Upper lobe of left lung (tissue), 4 donors: ENCODE results near the gene WBP2.

Experiments used
- EP300 ChIP-seq, 4 donors: sonication (generic); formaldehyde crosslinking; IDR thresholded peaks; one replicate each; pipeline ENCODE4 v1.5.1; 2017; ENCODE audit warnings: antibody characterized with exemption in 4 of 4, control low read depth in 2 of 4
- POLR2A ChIP-seq, 4 donors: fragments of 450-650 bp; IDR thresholded peaks; one replicate each; pipeline ENCODE4 v1.5.1; 2016 to 2017; ENCODE audit warnings: antibody characterized with exemption in 4 of 4, mild to moderate bottlenecking in 2 of 4
- POLR2AphosphoS5 ChIP-seq, 2 donors: sonication (generic); formaldehyde crosslinking; IDR thresholded peaks; one replicate each; pipeline ENCODE4 v1.5.1; 2017; ENCODE audit warnings: antibody characterized with exemption in 2 of 2
- TF ChIP-seq, protein P1 (sequence below), 6 experiments: fragments of 450-650 bp in 4 of 6; fragments of 200-600 bp in 2 of 6; sonication (generic) in 2 of 6; IDR thresholded peaks; one replicate each; pipeline ENCODE4 v1.5.1; 2016 to 2019; ENCODE audit warnings: antibody characterized with exemption in 6 of 6

DNA sequence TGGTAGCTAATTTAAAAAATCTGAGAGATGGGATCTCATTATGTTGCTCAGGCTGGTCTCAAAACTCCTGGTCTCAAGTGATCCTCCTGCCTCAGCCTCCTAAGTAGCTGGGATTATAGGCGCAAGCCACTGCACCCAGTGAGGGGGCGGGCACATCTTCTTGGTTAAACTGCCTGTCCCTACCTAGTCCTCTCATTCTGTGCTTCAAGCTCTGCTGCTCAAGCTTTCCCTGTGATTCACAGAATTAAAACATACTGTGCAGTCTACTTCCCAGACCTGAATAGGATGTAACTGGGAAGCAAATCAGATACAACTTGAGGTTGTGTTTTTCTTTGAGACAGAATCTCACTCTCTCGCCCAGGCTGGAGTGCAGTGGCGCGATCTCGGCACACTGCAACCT, 47.3 kb upstream of the WBP2 start:
- TF ChIP-seq, protein P1, sequence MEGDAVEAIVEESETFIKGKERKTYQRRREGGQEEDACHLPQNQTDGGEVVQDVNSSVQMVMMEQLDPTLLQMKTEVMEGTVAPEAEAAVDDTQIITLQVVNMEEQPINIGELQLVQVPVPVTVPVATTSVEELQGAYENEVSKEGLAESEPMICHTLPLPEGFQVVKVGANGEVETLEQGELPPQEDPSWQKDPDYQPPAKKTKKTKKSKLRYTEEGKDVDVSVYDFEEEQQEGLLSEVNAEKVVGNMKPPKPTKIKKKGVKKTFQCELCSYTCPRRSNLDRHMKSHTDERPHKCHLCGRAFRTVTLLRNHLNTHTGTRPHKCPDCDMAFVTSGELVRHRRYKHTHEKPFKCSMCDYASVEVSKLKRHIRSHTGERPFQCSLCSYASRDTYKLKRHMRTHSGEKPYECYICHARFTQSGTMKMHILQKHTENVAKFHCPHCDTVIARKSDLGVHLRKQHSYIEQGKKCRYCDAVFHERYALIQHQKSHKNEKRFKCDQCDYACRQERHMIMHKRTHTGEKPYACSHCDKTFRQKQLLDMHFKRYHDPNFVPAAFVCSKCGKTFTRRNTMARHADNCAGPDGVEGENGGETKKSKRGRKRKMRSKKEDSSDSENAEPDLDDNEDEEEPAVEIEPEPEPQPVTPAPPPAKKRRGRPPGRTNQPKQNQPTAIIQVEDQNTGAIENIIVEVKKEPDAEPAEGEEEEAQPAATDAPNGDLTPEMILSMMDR (IDR thresholded peaks at IDR 0.05) = no peak
- TF ChIP-seq POLR2A (IDR thresholded peaks at IDR 0.05) (no peak), POLR2AphosphoS5 (IDR thresholded peaks at IDR 0.05) (no peak), EP300 (IDR thresholded peaks at IDR 0.05) (no peak)
